Endodermal cell (in vitro differentiated cells): Measurements from ENCODE around the gene HOMER3. TPM values are rescaled to one million over a fixed set of nuclear protein-coding genes. Genes with fewer than 3 reads are reported as not detected.

Experiments
- DNase-seq: peaks from one replicate; pipeline ENCODE4 v3.0.0-alpha.2; 2017
- H3K27ac ChIP-seq: 2 replicates; pipeline ENCODE4 v1.5.1; 2013; ENCODE audit warnings: mild to moderate bottlenecking, low read depth, low read length, moderate library complexity
- H3K27me3 ChIP-seq: 2 replicates; pipeline ENCODE4 v1.6.1; 2013; ENCODE audit warnings: mild to moderate bottlenecking, low read length, moderate library complexity; ENCODE audit not compliant: insufficient read depth, control insufficient read depth, poor library complexity, severe bottlenecking
- H3K36me3 ChIP-seq: 2 replicates; pipeline ENCODE4 v1.7.0; 2013; ENCODE audit warnings: mild to moderate bottlenecking, low read length, moderate library complexity; ENCODE audit not compliant: control insufficient read depth, insufficient read depth
- H3K4me1 ChIP-seq: one replicate; pipeline ENCODE4 v1.7.0; 2013; ENCODE audit warnings: low read length; ENCODE audit not compliant: control insufficient read depth, insufficient read depth
- H3K4me3 ChIP-seq: 2 replicates; pipeline ENCODE4 v1.5.1; 2013; ENCODE audit warnings: mild to moderate bottlenecking, low read length, moderate library complexity
- H3K9ac ChIP-seq: 2 replicates; pipeline ENCODE4 v1.6.1; 2013; ENCODE audit warnings: mild to moderate bottlenecking, low read length, moderate library complexity; ENCODE audit not compliant: poor library complexity, severe bottlenecking; ENCODE audit errors: extremely low read depth
- H3K9me3 ChIP-seq: 2 replicates; pipeline ENCODE4 v1.6.1; 2013; ENCODE audit warnings: mild to moderate bottlenecking, low read length, moderate library complexity; ENCODE audit not compliant: control insufficient read depth
- H3K27ac Mint-ChIP-seq: 2 replicates; pipeline ENCODE4 v1.8.0; 2020; ENCODE audit warnings: mixed read lengths
- H3K27me3 Mint-ChIP-seq: 2 replicates; pipeline ENCODE4 v1.8.0; 2021; ENCODE audit warnings: mild to moderate bottlenecking, mixed read lengths; ENCODE audit not compliant: insufficient read depth
- H3K36me3 Mint-ChIP-seq: 2 replicates; pipeline ENCODE4 v1.8.0; 2020; ENCODE audit warnings: low read depth, mixed read lengths
- H3K4me1 Mint-ChIP-seq: 2 replicates; pipeline ENCODE4 v1.8.0; 2020; ENCODE audit warnings: mixed read lengths
- H3K4me3 Mint-ChIP-seq: 2 replicates; pipeline ENCODE4 v1.8.0; 2020; ENCODE audit warnings: mild to moderate bottlenecking, moderate library complexity, mixed read lengths
- H3K9me3 Mint-ChIP-seq: 2 replicates; pipeline ENCODE4 v1.8.0; 2020; ENCODE audit warnings: mild to moderate bottlenecking, mixed read lengths
- WGBS, 2 experiments: methylation state at CpG; one replicate each; pipeline versions ENCODE4 v1.1.5 to v1.1.7; 2013; ENCODE audit warnings: missing lambda C conversion rate in 2 of 2, mixed read lengths in 1 of 2; ENCODE audit not compliant: insufficient coverage in 1 of 2, insufficient read length in 1 of 2; 5-methylcytosine and 5-hydroxymethylcytosine counted together
- total RNA-seq, 2 donors: library from RNA; stranded (reverse); fragmentation: NEBNext Ultra II Directional in 1 of 2; extraction: Animal tissue kit (Norgen Biotek cat#: 25700) in 1 of 2; gene quantifications; 2 replicates in 1 of 2; 3 replicates in 1 of 2; pipeline ENCODE4 v1.2.1, GENCODE V29; 2021
- TF ChIP-seq, protein P1 (sequence below): fragments of 200-600 bp; sonication (generic); conservative IDR thresholded peaks from 2 replicates; pipeline ENCODE4 v1.5.0; 2021; ENCODE audit warnings: antibody characterized with exemption, mild to moderate bottlenecking

The HOMER3 gene
- total RNA-seq, 2 donors from 2014 or later: 21.5 to 31.2 TPM

GRCh38 chr19:18910801-18911436 is 30.1 kb downstream of the HOMER3 start:
- Mint-ChIP-seq H3K27me3 (no peaks in the 10 kb centered on the region), H3K36me3 (peaks cover 32% of the 10 kb centered on the region), H3K27ac (no peak overlapping the region), H3K4me1 (no peaks in the 10 kb centered on the region), H3K4me3 (no peak overlapping the region), H3K9me3 (peaks cover 2% of the 10 kb centered on the region)
- DNase-seq: no peak
- WGBS, 2 experiments: 91 to 96% methylated on average over 17 to 19 of the region's 19 CpGs
- Histone ChIP-seq H3K9ac (no peak overlapping the region), H3K36me3 (peaks cover 58% of the 10 kb centered on the region), H3K27ac (no peak overlapping the region), H3K27me3 (no peaks in the 10 kb centered on the region), H3K9me3 (no peaks in the 10 kb centered on the region), H3K4me1 (no peaks in the 10 kb centered on the region), H3K4me3 (no peak overlapping the region)
- TF ChIP-seq, protein P1, sequence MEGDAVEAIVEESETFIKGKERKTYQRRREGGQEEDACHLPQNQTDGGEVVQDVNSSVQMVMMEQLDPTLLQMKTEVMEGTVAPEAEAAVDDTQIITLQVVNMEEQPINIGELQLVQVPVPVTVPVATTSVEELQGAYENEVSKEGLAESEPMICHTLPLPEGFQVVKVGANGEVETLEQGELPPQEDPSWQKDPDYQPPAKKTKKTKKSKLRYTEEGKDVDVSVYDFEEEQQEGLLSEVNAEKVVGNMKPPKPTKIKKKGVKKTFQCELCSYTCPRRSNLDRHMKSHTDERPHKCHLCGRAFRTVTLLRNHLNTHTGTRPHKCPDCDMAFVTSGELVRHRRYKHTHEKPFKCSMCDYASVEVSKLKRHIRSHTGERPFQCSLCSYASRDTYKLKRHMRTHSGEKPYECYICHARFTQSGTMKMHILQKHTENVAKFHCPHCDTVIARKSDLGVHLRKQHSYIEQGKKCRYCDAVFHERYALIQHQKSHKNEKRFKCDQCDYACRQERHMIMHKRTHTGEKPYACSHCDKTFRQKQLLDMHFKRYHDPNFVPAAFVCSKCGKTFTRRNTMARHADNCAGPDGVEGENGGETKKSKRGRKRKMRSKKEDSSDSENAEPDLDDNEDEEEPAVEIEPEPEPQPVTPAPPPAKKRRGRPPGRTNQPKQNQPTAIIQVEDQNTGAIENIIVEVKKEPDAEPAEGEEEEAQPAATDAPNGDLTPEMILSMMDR: no peak

DNA sequence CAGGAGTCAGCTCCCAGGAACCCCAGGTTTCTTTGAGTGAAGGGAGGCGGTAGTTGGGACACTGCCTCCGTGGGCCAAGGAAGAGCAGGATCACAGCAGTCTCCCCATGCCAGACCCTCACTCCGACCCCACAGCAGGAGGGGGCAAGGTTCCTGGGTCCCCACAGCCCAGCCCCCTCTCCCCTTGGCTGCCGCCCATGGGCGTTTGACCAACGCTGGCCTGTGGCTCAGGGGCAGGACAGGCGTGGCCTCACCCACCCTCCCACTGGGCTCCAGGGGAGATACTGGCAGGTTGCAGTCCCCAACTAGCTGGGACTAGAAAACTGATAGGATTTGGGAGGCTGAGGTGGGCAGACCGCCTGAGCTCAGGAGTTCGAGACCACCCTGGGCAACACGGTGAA is 31.0 kb downstream of the HOMER3 start:
- no peak overlapping the region for H3K4me3 ChIP-seq
- peaks cover 51% of the 10 kb centered on the region for H3K36me3 ChIP-seq
- no peaks in the 10 kb centered on the region for H3K9me3 ChIP-seq
- H3K36me3 Mint-ChIP-seq: peaks cover 26% of the 10 kb centered on the region
- H3K9me3 Mint-ChIP-seq: peaks cover 2% of the 10 kb centered on the region
- DNase-seq: no peak
- no peaks in the 10 kb centered on the region for H3K27me3 Mint-ChIP-seq
- H3K27me3 ChIP-seq: no peaks in the 10 kb centered on the region
- WGBS, 2 experiments: 89 to 100% methylated on average over 6 to 10 of the region's 10 CpGs
- TF ChIP-seq, protein P1: no peak
- H3K4me1 ChIP-seq: no peaks in the 10 kb centered on the region
- no peak overlapping the region for H3K27ac Mint-ChIP-seq
- H3K9ac ChIP-seq: no peak overlapping the region
- H3K4me3 Mint-ChIP-seq: no peak overlapping the region
- H3K27ac ChIP-seq: no peak overlapping the region
- H3K4me1 Mint-ChIP-seq: no peaks in the 10 kb centered on the region

GRCh38 chr19:18908917-18909619 is 31.9 kb downstream of the HOMER3 start:
- Mint-ChIP-seq H3K4me1 (no peaks in the 10 kb centered on the region), H3K27ac (no peak overlapping the region), H3K36me3 (peaks cover 25% of the 10 kb centered on the region), H3K4me3 (no peak overlapping the region), H3K27me3 (no peaks in the 10 kb centered on the region), H3K9me3 (peaks cover 2% of the 10 kb centered on the region)
- Histone ChIP-seq H3K9ac (no peak overlapping the region), H3K36me3 (peaks cover 48% of the 10 kb centered on the region), H3K4me3 (no peak overlapping the region), H3K9me3 (no peaks in the 10 kb centered on the region), H3K27ac (no peak overlapping the region), H3K4me1 (no peaks in the 10 kb centered on the region), H3K27me3 (no peaks in the 10 kb centered on the region)
- 93 to 96% methylated on average over 7 to 17 of the region's 17 CpGs for WGBS, 2 experiments
- DNase-seq: no peak
- TF ChIP-seq, protein P1: no peak
